ENCODE results near the gene JUNB.

The JUNB gene

GRCh38 chr19:12838182-12838885, 47.0 kb downstream of the JUNB start, which contains the start of gene MAST1:
Gene MAST1 (plus strand): TSS chr19:12838515. CDS start chr19:12838573, 58 bp downstream.
- H3K27ac ChIP-seq (ENCODE audit: poor library complexity, severe bottlenecking) = no peak within 1 kb of the TSS
- TF ChIP-seq, protein P1, sequence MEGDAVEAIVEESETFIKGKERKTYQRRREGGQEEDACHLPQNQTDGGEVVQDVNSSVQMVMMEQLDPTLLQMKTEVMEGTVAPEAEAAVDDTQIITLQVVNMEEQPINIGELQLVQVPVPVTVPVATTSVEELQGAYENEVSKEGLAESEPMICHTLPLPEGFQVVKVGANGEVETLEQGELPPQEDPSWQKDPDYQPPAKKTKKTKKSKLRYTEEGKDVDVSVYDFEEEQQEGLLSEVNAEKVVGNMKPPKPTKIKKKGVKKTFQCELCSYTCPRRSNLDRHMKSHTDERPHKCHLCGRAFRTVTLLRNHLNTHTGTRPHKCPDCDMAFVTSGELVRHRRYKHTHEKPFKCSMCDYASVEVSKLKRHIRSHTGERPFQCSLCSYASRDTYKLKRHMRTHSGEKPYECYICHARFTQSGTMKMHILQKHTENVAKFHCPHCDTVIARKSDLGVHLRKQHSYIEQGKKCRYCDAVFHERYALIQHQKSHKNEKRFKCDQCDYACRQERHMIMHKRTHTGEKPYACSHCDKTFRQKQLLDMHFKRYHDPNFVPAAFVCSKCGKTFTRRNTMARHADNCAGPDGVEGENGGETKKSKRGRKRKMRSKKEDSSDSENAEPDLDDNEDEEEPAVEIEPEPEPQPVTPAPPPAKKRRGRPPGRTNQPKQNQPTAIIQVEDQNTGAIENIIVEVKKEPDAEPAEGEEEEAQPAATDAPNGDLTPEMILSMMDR (IDR thresholded peaks at IDR 0.05; ENCODE audit: poor library complexity, severe bottlenecking) = peak; percentile 74
- no peaks in the 10 kb centered on the region for H3K9me3 ChIP-seq (ENCODE audit: severe bottlenecking)
- ATAC-seq (ENCODE audit: low read depth) = peak; percentile 28; the same call in 1 of the 3 replicates
- H3K4me3 ChIP-seq (ENCODE audit: severe bottlenecking) = peak within 1 kb of the TSS; percentile 26
- peaks cover 65% of the 10 kb centered on the region for H3K27me3 ChIP-seq (ENCODE audit: insufficient read depth, poor library complexity, severe bottlenecking)
- peaks cover under 1% of the 10 kb centered on the region for H3K4me1 ChIP-seq (ENCODE audit: insufficient read depth, poor library complexity, severe bottlenecking)
- DNase-seq (ENCODE audit: low spot score) = no peak
- H3K36me3 ChIP-seq (ENCODE audit: low read depth) = no peaks in the 10 kb centered on the region

DNA sequence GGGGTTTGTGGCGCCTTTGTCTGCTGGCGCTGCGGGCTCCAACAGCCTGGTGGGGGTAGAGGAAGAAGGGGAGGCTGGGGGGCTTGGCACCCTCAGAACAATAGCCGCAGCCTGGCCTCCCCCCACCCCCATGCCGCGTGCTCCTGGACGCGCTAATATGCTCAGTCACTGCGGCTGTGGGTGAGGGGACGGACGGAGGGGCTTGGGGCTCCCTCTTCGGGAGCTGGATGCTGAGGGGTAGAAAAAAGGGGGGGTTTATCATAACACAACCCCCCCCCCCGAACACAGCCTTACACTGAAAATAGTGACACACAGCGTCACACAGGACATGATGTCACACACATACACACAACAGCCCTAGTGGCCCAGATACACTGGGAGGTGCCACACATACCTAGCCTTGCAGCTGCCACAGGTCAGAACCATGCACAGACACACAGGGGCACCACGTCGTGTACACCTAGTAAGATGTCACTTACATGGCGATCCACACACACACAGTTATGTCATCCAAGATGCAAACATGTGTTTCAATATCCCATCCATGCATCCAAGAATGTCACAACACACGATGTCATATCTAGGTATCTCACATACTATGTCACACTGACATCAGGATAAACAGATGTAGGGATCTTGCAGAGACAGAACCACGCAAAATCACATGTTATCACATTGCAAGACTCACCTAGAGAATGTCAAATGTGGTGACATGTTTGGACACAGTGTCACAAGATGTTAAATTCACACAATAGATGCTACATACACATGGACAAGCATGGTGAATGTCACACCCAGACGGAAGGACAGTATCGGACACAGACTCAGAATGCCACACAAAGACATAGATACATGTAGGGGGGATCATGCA, 47.8 kb downstream of the JUNB start:
- TF ChIP-seq, protein P1 (IDR thresholded peaks at IDR 0.05; ENCODE audit: poor library complexity, severe bottlenecking) = no peak
- Histone ChIP-seq H3K27me3 (ENCODE audit: insufficient read depth, poor library complexity, severe bottlenecking) (peaks cover 61% of the 10 kb centered on the region), H3K27ac (ENCODE audit: poor library complexity, severe bottlenecking) (no peak overlapping the region), H3K9me3 (ENCODE audit: severe bottlenecking) (no peaks in the 10 kb centered on the region), H3K4me1 (ENCODE audit: insufficient read depth, poor library complexity, severe bottlenecking) (no peaks in the 10 kb centered on the region), H3K36me3 (ENCODE audit: low read depth) (no peaks in the 10 kb centered on the region), H3K4me3 (ENCODE audit: severe bottlenecking) (peak overlapping the region; percentile 26)
- DNase-seq (ENCODE audit: low spot score) (no peak), ATAC-seq (ENCODE audit: low read depth) (no peak)

DNA sequence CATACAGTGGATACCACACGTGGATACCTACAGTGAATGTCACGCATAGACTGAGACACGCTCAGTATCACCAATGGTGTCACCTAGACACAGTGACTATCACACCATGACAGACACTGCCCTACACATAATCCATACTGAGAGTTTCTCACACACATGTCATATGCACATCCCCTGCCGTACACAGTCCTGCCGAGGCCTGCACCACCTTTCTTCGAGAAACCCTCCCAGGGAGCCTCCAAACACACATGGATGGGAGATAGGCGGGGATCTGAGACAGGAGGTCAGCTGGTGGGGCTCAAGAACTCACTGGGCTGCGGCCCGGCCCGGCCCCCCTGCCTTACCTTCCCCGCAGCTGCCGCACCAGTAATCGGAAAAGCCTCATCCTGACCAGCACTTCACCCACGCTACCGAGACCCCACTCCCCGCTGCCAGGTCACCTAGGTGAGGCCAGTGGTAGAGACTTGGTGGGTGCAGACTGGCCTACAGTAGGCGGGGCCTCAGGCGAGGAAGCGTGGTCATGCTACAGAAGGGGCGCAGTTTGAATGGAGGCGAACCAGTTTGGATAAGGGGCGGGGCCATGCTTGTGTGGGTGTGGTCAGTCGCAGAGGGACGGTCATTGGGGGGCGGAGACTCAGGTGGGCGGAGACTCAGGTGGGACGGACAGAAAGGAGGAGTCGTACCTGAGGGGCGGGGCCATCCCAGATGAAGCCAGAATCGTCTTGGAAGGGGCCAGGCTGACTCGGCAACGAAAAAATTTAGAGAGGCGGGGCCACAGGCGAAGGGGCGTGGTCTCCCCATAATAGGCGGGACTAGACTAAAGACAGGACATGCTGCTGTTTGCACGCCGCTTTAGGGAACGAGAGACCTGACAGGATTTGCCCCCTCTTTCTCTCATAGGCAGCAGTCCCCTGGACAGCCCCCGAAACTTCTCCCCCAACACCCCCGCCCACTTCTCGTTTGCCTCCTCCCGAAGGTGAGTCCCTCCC, 49.1 kb downstream of the JUNB start:
- peaks cover 49% of the 10 kb centered on the region for H3K27me3 ChIP-seq (ENCODE audit: insufficient read depth, poor library complexity, severe bottlenecking)
- H3K4me1 ChIP-seq (ENCODE audit: insufficient read depth, poor library complexity, severe bottlenecking) = no peaks in the 10 kb centered on the region
- H3K36me3 ChIP-seq (ENCODE audit: low read depth) = no peaks in the 10 kb centered on the region
- H3K4me3 ChIP-seq (ENCODE audit: severe bottlenecking) = peak overlapping the region; percentile 34
- ATAC-seq (ENCODE audit: low read depth) (peak; percentile 78), DNase-seq (ENCODE audit: low spot score) (peak; percentile 94)
- H3K27ac ChIP-seq (ENCODE audit: poor library complexity, severe bottlenecking) = peak overlapping the region; percentile 10
- no peaks in the 10 kb centered on the region for H3K9me3 ChIP-seq (ENCODE audit: severe bottlenecking)
- TF ChIP-seq, protein P1 (IDR thresholded peaks at IDR 0.05; ENCODE audit: poor library complexity, severe bottlenecking) = no peak

- Histone ChIP-seq H3K27ac (ENCODE audit: poor library complexity, severe bottlenecking) (peak overlapping the region; percentile 10), H3K4me3 (ENCODE audit: severe bottlenecking) (peak overlapping the region; percentile 34), H3K9me3 (ENCODE audit: severe bottlenecking) (no peaks in the 10 kb centered on the region), H3K4me1 (ENCODE audit: insufficient read depth, poor library complexity, severe bottlenecking) (no peaks in the 10 kb centered on the region), H3K27me3 (ENCODE audit: insufficient read depth, poor library complexity, severe bottlenecking) (peaks cover 42% of the 10 kb centered on the region), H3K36me3 (ENCODE audit: low read depth) (no peaks in the 10 kb centered on the region)
- DNase-seq (ENCODE audit: low spot score) = no peak
- ATAC-seq (ENCODE audit: low read depth) = peak; percentile 54
- TF ChIP-seq, protein P1 (IDR thresholded peaks at IDR 0.05; ENCODE audit: poor library complexity, severe bottlenecking) = no peak
Measured at GRCh38 chr19:12841094-12841493, 49.8 kb downstream of the JUNB start.
